HUES64 (cell line): ENCODE measurements around the gene POU2F3.

Experiments used
- H3K27ac ChIP-seq: 2 replicates; pipeline ENCODE4 v1.7.0; 2013; ENCODE audit warnings: low read depth, low read length, inconsistent platforms
- H3K27me3 ChIP-seq: 2 replicates; pipeline ENCODE4 v1.6.1; 2013; ENCODE audit warnings: mild to moderate bottlenecking, low read length; ENCODE audit not compliant: insufficient read depth
- H3K36me3 ChIP-seq: 2 replicates; pipeline ENCODE4 v1.6.1; 2013; ENCODE audit warnings: mild to moderate bottlenecking, low read length; ENCODE audit not compliant: insufficient read depth
- H3K4me1 ChIP-seq: 2 replicates; pipeline ENCODE4 v1.6.1; 2013; ENCODE audit warnings: mild to moderate bottlenecking, low read length, moderate library complexity; ENCODE audit not compliant: insufficient read depth
- H3K4me3 ChIP-seq: 2 replicates; pipeline ENCODE4 v1.5.1; 2013; ENCODE audit warnings: mild to moderate bottlenecking, low read length, moderate library complexity
- H3K9ac ChIP-seq: 2 replicates; pipeline ENCODE4 v1.6.1; 2013; ENCODE audit warnings: mild to moderate bottlenecking, low read depth, low read length
- H3K9me3 ChIP-seq: 2 replicates; pipeline ENCODE4 v1.6.1; 2013; ENCODE audit warnings: low read depth, low read length; ENCODE audit not compliant: insufficient read depth
- WGBS: fragments of 150-250, 120-280 bp; methylation state at CpG from one replicate; pipeline ENCODE4 v1.1.7; 2013; ENCODE audit warnings: missing lambda C conversion rate; 5-methylcytosine and 5-hydroxymethylcytosine counted together

POU2F3 gene

GRCh38 chr11:120335908-120336640 lies 96.1 kb downstream of the POU2F3 start, which contains the start of gene ARHGEF12:
TSS of gene ARHGEF12 (plus strand) at chr11:120336413. CDS start at chr11:120337244, 831 bp downstream.
- Histone ChIP-seq H3K4me1 (peaks cover 27% of the 10 kb centered on the region; the same call in 1 of the 2 replicates), H3K4me3 (peak within 1 kb of the TSS; percentile 71), H3K9ac (peak within 1 kb of the TSS; percentile 87), H3K27ac (peak within 1 kb of the TSS; percentile 79), H3K9me3 (no peaks in the 10 kb centered on the region), H3K27me3 (no peaks in the 10 kb centered on the region), H3K36me3 (peaks cover 2% of the 10 kb centered on the region; the same call in 1 of the 2 replicates)
- WGBS, result under 1% methylated on average over 92 of the region's 92 CpGs

DNA sequence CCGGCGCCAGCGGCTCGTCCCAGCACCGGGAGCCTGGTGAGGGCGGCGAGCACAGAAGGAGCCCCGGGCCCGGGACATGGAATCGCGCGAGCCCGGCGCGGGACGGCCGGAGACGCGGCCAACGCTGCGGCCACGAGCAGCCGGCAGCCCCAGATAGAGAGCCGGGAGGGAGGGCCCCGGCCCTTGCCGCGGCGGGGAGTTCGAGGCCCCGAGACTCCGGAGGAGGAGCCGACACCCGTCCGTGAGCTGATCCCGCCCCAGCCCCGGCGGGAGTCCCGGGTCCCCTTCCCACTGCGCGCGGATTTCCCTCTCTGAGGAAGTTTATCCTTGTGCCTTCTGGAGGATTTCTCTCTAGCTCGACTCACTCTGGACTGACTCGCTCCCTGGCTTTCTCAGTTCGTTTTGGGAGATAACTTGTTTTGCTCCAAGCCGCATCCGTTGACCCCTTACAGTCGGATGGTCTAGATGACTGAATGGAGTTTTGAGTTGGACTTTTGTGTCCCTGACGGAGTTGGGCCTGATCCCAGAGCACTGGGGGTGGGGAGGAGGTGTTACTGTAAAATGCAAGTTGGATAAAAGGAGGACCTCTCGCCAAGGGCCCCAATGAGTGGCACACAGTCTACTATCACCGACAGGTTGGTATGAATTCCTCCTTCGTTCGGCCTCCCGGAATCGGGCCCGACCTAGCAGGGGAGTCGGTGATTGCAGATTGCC lies 96.9 kb downstream of the POU2F3 start:
- Histone ChIP-seq H3K27ac (peak overlapping the region; percentile 79), H3K27me3 (no peaks in the 10 kb centered on the region)

GRCh38 chr11:120337355-120338106 lies 97.6 kb downstream of the POU2F3 start:
- peak overlapping the region; percentile 87 for H3K9ac ChIP-seq
- WGBS, result 12% methylated on average over 17 of the region's 18 CpGs
- no peaks in the 10 kb centered on the region for H3K36me3 ChIP-seq
- no peak overlapping the region for H3K27ac ChIP-seq
- no peaks in the 10 kb centered on the region for H3K9me3 ChIP-seq
- peak overlapping the region; percentile 71 for H3K4me3 ChIP-seq
- no peaks in the 10 kb centered on the region for H3K27me3 ChIP-seq
- H3K4me1 ChIP-seq, result peaks cover 27% of the 10 kb centered on the region; the same call in 1 of the 2 replicates

More for the DNA sequence above, 96.9 kb downstream of the POU2F3 start:
- Histone ChIP-seq H3K36me3 (no peaks in the 10 kb centered on the region), H3K9ac (peak overlapping the region; percentile 87), H3K4me3 (peak overlapping the region; percentile 71), H3K9me3 (no peaks in the 10 kb centered on the region), H3K4me1 (peaks cover 27% of the 10 kb centered on the region; the same call in 1 of the 2 replicates)
- WGBS, result under 1% methylated on average over 56 of the region's 56 CpGs

GRCh38 chr11:120338107-120338933 lies 98.4 kb downstream of the POU2F3 start:
- WGBS, result 74% methylated on average over 6 of the region's 7 CpGs
- H3K4me1 ChIP-seq, result peaks cover 33% of the 10 kb centered on the region

GRCh38 chr11:120339394-120339890 lies 99.5 kb downstream of the POU2F3 start:
- Histone ChIP-seq H3K9me3 (no peaks in the 10 kb centered on the region), H3K4me3 (peak overlapping the region; percentile 34), H3K27ac (no peak overlapping the region), H3K4me1 (peaks cover 38% of the 10 kb centered on the region), H3K36me3 (no peaks in the 10 kb centered on the region), H3K27me3 (no peaks in the 10 kb centered on the region), H3K9ac (no peak overlapping the region)
- 69% methylated on average over 6 of the region's 6 CpGs for WGBS

More at GRCh38 chr11:120338107-120338933, 98.4 kb downstream of the POU2F3 start:
- Histone ChIP-seq H3K36me3 (no peaks in the 10 kb centered on the region), H3K9ac (peak overlapping the region; percentile 87; the same call in 1 of the 2 replicates), H3K9me3 (no peaks in the 10 kb centered on the region), H3K27ac (no peak overlapping the region), H3K4me3 (peak overlapping the region; percentile 71), H3K27me3 (no peaks in the 10 kb centered on the region)

GRCh38 chr11:120340529-120340928 lies 100.6 kb downstream of the POU2F3 start:
- no peaks in the 10 kb centered on the region for H3K27me3 ChIP-seq
- H3K9me3 ChIP-seq, result no peaks in the 10 kb centered on the region
- peaks cover 34% of the 10 kb centered on the region for H3K4me1 ChIP-seq
- no peak overlapping the region for H3K4me3 ChIP-seq
- H3K27ac ChIP-seq, result no peak overlapping the region
- no peaks in the 10 kb centered on the region for H3K36me3 ChIP-seq
- whole genome bisulfite sequencing, result 96% methylated on average over 2 of the region's 2 CpGs
- no peak overlapping the region for H3K9ac ChIP-seq

GRCh38 chr11:120342226-120342625 lies 102.3 kb downstream of the POU2F3 start:
- Histone ChIP-seq H3K9ac (no peak overlapping the region), H3K9me3 (no peaks in the 10 kb centered on the region), H3K4me1 (peaks cover 34% of the 10 kb centered on the region), H3K27me3 (no peaks in the 10 kb centered on the region), H3K4me3 (no peak overlapping the region), H3K36me3 (no peaks in the 10 kb centered on the region), H3K27ac (no peak overlapping the region)
- 88% methylated on average over 3 of the region's 3 CpGs for WGBS

GRCh38 chr11:120342678-120343077 lies 102.7 kb downstream of the POU2F3 start:
- H3K27ac ChIP-seq, result no peak overlapping the region
- peaks cover 32% of the 10 kb centered on the region for H3K4me1 ChIP-seq
- H3K9ac ChIP-seq, result no peak overlapping the region
- no peaks in the 10 kb centered on the region for H3K9me3 ChIP-seq
- no peaks in the 10 kb centered on the region for H3K27me3 ChIP-seq
- no peaks in the 10 kb centered on the region for H3K36me3 ChIP-seq
- WGBS, result 82% methylated on average over 2 of the region's 3 CpGs
- H3K4me3 ChIP-seq, result no peak overlapping the region

DNA sequence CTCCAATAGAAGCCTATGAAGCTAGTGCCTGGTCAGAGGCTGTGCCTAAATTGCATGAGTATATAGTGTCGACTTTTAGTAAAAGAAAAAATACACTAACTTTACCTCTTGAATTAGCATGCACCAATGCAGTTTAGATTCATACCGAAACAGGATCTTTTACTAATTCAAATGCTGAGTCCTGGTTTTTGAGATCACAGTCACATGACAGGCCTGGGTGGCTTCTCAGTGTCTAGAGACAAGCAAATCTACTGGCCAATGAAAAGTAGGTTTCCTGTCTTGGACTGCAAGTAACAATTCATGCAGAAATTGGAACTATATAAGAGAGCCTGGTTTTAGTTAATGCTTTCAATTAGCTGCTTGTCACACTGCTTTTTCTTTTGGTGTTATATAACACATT lies 103.5 kb downstream of the POU2F3 start:
- H3K9me3 ChIP-seq, result no peaks in the 10 kb centered on the region
- H3K36me3 ChIP-seq, result no peaks in the 10 kb centered on the region
- H3K27ac ChIP-seq, result no peak overlapping the region
- H3K27me3 ChIP-seq, result no peaks in the 10 kb centered on the region
- H3K9ac ChIP-seq, result no peak overlapping the region
- H3K4me1 ChIP-seq, result peaks cover 25% of the 10 kb centered on the region
- no peak overlapping the region for H3K4me3 ChIP-seq
- WGBS, result 94% methylated on average over 2 of the region's 2 CpGs

DNA sequence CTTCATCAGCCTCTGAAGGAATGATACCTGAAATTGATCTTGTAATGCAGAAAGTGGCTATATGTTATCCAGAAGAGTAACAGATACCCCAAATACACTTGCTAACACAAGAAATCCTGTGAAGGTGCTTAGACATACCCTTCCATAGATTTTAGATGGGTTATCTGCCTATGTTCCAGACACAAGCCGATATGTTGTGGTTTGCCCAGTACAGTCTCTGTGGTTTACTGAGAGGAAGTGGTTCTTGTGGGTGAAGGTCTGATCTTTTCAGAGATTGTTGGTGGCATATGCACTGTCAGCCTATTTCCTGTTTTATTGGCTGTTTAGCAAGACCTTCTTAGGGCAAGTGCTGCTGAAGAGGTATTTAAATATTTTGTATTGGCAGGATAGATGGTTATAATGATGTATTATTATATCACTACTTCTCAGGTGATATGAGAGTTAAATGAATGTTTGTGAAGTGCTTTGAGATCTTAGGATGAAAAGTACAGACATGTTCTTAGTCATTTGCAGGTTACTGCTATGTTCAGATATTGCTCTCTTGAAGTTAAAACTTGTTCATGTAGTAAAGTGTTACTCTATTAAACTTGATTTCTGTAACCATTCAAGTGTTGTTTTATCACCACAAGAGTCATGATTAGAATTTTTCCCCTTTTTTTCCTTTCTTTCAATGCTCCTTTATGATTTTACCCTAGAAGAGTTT lies 104.5 kb downstream of the POU2F3 start:
- Histone ChIP-seq H3K27me3 (no peaks in the 10 kb centered on the region), H3K36me3 (no peaks in the 10 kb centered on the region), H3K4me1 (peaks cover 17% of the 10 kb centered on the region), H3K9me3 (no peaks in the 10 kb centered on the region), H3K4me3 (no peak overlapping the region), H3K27ac (no peak overlapping the region), H3K9ac (no peak overlapping the region)
- WGBS, result 98% methylated on average over 1 of the region's 1 CpG
